ENCODE measurements around the gene TTC7B. TPM values are rescaled to one million over a fixed set of nuclear protein-coding genes. Genes with fewer than 3 reads are reported as not detected.
A peak's percentile ranks its signal among the peaks of the same experiment; 100 is the strongest.

Gene TTC7B
- total and polyA plus RNA-seq, 9 of the 15 experiments (the other 6 are each of a cell fraction or from before 2014, with no cell fraction given) = 2.2 to 77.2 (median 36.7) TPM

DNA sequence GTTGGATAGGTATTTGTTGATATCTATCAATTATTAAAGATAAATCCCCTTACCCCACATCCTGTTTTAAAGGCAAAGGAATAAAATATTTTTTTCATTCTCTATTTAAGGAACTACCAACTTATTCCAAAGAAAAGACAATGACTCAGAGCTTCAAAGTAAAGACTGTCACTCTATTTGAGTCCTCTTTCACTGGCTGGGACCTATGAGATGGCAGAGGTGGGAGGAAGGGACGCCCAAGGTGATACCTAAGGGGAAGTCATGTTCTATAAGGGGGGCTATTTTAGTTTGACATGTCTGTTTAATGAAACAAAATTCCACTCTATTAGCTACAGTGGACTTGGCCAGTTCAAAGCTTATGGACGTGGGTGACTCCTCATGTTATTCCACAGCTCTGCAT is 209.8 kb downstream of the TTC7B start:
- TF ChIP-seq ETV1 (tag; conservative IDR thresholded peaks at IDR 0.05; ENCODE audit: low read depth) (no peak), ZSCAN29 (IDR thresholded peaks at IDR 0.05) (no peak)
- no peak overlapping the region for H3K4me3 ChIP-seq
- in situ Hi-C loops (cut with MboI) = no loop called here
- no peaks in the 10 kb centered on the region for H3K9me1 ChIP-seq (ENCODE audit: control insufficient read depth, insufficient read depth, low read length)
- no peaks in the 10 kb centered on the region for H3K27me3 ChIP-seq (ENCODE audit: control insufficient read depth in 2 of 2, insufficient read depth in 2 of 2, low read length in 2 of 2)
- FAIRE-seq (no peak), DNase-seq (ENCODE audit: extremely low read depth in 1 of 4, low spot score in 3 of 4) (no peak), ATAC-seq (no peak)
- ChIA-PET CTCF (ENCODE audit: low intra/inter-chr PET ratio) (no interaction called here), POLR2A (interaction anchor here (0.7 kb wide), 1 partner anchor 11 kb away, joined by 3 read pairs; no protein-coding TSS in a partner anchor)
- no peak overlapping the region for H3K4me2 ChIP-seq (ENCODE audit: insufficient read depth, low read length)
- intact Hi-C loops (cut with micrococcal nuclease) = no loop called here
- H3K79me2 ChIP-seq (ENCODE audit: control insufficient read depth, insufficient read depth, low read length) = no peaks in the 10 kb centered on the region
- peaks cover 9% of the 10 kb centered on the region; the same call in 1 of the 3 replicates for H3K36me3 ChIP-seq (ENCODE audit: control insufficient read depth, insufficient read depth, low read length)
- no peaks in the 10 kb centered on the region for H3K9me3 ChIP-seq (replicated peaks; ENCODE audit: control insufficient read depth, insufficient read depth, low read depth, low read length)
- whole genome bisulfite sequencing (ENCODE audit: insufficient coverage, low coverage, missing lambda C conversion rate) = 75% methylated on average over 2 of the region's 2 CpGs
- BruUV-seq (replicated peaks) = no TSS peak
- H4K20me1 ChIP-seq (replicated peaks; ENCODE audit: control insufficient read depth, insufficient read depth, low read length) = no peaks in the 10 kb centered on the region
- H2AFZ ChIP-seq (ENCODE audit: low read depth, low read length) = no peak overlapping the region
- H3K4me1 ChIP-seq (replicated peaks in 1 of 2; ENCODE audit: control insufficient read depth in 2 of 2, insufficient read depth in 2 of 2, low read length in 2 of 2) = no peaks in the 10 kb centered on the region
- H3K27ac ChIP-seq (ENCODE audit: extremely low read depth, low read depth, low read length) = no peak overlapping the region
- no peak overlapping the region for H3K9ac ChIP-seq (ENCODE audit: insufficient read depth in 1 of 2, low read depth in 2 of 2, low read length in 2 of 2)

DNA sequence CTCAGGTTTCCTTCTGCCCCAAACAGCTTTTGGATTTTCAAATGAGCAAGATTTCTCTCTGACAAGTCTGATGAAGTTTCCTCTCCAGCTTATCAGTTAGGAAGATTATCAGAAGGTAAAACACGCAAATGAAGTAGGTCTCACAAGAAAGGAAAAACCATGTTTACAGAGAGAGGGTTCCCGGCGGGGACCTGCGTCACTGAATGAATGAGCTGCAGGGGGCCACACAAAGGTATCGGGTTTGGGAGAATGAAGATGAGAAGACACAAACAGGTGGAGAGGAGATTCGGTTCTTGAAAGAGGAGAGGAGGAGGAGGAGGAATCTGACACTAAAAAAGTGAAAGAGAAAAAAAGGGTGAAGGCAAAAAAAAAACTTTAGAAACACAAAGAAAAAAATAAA is 210.8 kb downstream of the TTC7B start:
- BruUV-seq (replicated peaks) = no TSS peak
- Histone ChIP-seq H4K20me1 (replicated peaks; ENCODE audit: control insufficient read depth, insufficient read depth, low read length) (no peaks in the 10 kb centered on the region), H3K36me3 (ENCODE audit: control insufficient read depth, insufficient read depth, low read length) (peaks cover 5% of the 10 kb centered on the region; the same call in 1 of the 3 replicates), H3K4me2 (ENCODE audit: insufficient read depth, low read length) (no peak overlapping the region), H3K27ac (ENCODE audit: extremely low read depth, low read depth, low read length) (no peak overlapping the region), H3K9me1 (ENCODE audit: control insufficient read depth, insufficient read depth, low read length) (no peaks in the 10 kb centered on the region), H3K27me3 (ENCODE audit: control insufficient read depth in 2 of 2, insufficient read depth in 2 of 2, low read length in 2 of 2) (no peaks in the 10 kb centered on the region), H3K9ac (ENCODE audit: insufficient read depth in 1 of 2, low read depth in 2 of 2, low read length in 2 of 2) (no peak overlapping the region), H3K4me1 (replicated peaks in 1 of 2; ENCODE audit: control insufficient read depth in 2 of 2, insufficient read depth in 2 of 2, low read length in 2 of 2) (peaks cover 0 to 2% of the 10 kb centered on the region in 2 experiments; a peak in 1 of 5 replicates), H3K4me3 (no peak overlapping the region), H2AFZ (ENCODE audit: low read depth, low read length) (no peak overlapping the region), H3K79me2 (ENCODE audit: control insufficient read depth, insufficient read depth, low read length) (no peaks in the 10 kb centered on the region), H3K9me3 (replicated peaks; ENCODE audit: control insufficient read depth, insufficient read depth, low read depth, low read length) (no peaks in the 10 kb centered on the region)
- ChIA-PET POLR2A (interaction anchor here (0.6 kb wide), 1 partner anchor 1381 kb away, joined by 3 read pairs; no protein-coding TSS in a partner anchor), CTCF (ENCODE audit: low intra/inter-chr PET ratio) (no interaction called here)
- in situ Hi-C loops (cut with MboI) = no loop called here
- FAIRE-seq (peak; percentile 19), DNase-seq (ENCODE audit: extremely low read depth in 1 of 4, low spot score in 3 of 4) (no peak), ATAC-seq (no peak)
- 51% methylated on average over 5 of the region's 6 CpGs for WGBS (ENCODE audit: insufficient coverage, low coverage, missing lambda C conversion rate)
- no peak for TF ChIP-seq MIER1 (IDR thresholded peaks at IDR 0.05; ENCODE audit: low read depth)
- no peak for TF ChIP-seq RBFOX2 (IDR thresholded peaks at IDR 0.05; ENCODE audit: low read depth, low read length)
- TF ChIP-seq SIRT6 (IDR thresholded peaks at IDR 0.05; ENCODE audit: low read depth, low read length) = no peak
- no peak for TF ChIP-seq FUS (optimal IDR thresholded peaks at IDR 0.05; ENCODE audit: low read depth, low read length)
- no peak for TF ChIP-seq DDX20 (tag; IDR thresholded peaks at IDR 0.05; ENCODE audit: low read depth)
- TF ChIP-seq SMARCA4 (IDR thresholded peaks at IDR 0.05) = no peak
- TF ChIP-seq HDAC1 (IDR thresholded peaks at IDR 0.05) = no peak
- no peak for TF ChIP-seq GABPB2 (CRISPR knock-in tag; conservative IDR thresholded peaks at IDR 0.05)
- intact Hi-C loops (cut with micrococcal nuclease) = no loop called here

Data from K562 (cell line).